Measurements from ENCODE around the gene OMP.
"Not testable (repeated sequence)": the region's sequence is repeated elsewhere in the genome, so short reads cannot be mapped to it uniquely, and the experiment has no call there.

Gene OMP

GRCh38 chr11:77102246-77103210 is at the start of gene OMP:
OMP (plus strand) TSS chr11:77102840; CDS start chr11:77102840, 0 bp downstream.
- FAIRE-seq: no peak
- no peak for DNase-seq (ENCODE audit: extremely low spot score, insufficient read length, low read depth)

GRCh38 chr11:77053217-77054015 is 49.2 kb upstream of the OMP start:
- DNase-seq (ENCODE audit: extremely low spot score, insufficient read length, low read depth): no peak
- FAIRE-seq: no peak

- no peak for FAIRE-seq
Measured at GRCh38 chr11:77054084-77054483, 48.6 kb upstream of the OMP start.

GRCh38 chr11:77055101-77055561 is 47.5 kb upstream of the OMP start:
- DNase-seq (ENCODE audit: extremely low spot score, insufficient read length, low read depth): no peak
- no peak for FAIRE-seq

More at GRCh38 chr11:77054084-77054483, 48.6 kb upstream of the OMP start:
- no peak for DNase-seq (ENCODE audit: extremely low spot score, insufficient read length, low read depth)

GRCh38 chr11:77055913-77056312 is 46.7 kb upstream of the OMP start:
- DNase-seq (ENCODE audit: extremely low spot score, insufficient read length, low read depth) (no peak), FAIRE-seq (no peak)

GRCh38 chr11:77056814-77057402 is 45.7 kb upstream of the OMP start:
- DNase-seq (ENCODE audit: extremely low spot score, insufficient read length, low read depth) (no peak), FAIRE-seq (no peak)

- DNase-seq (ENCODE audit: extremely low spot score, insufficient read length, low read depth): no peak
- FAIRE-seq: no peak
Measured at GRCh38 chr11:77057938-77058474, 44.6 kb upstream of the OMP start.

GRCh38 chr11:77058900-77059299 is 43.7 kb upstream of the OMP start:
- DNase-seq (ENCODE audit: extremely low spot score, insufficient read length, low read depth) (no peak), FAIRE-seq (no peak)

GRCh38 chr11:77059806-77060205 is 42.8 kb upstream of the OMP start:
- FAIRE-seq (no peak), DNase-seq (ENCODE audit: extremely low spot score, insufficient read length, low read depth) (no peak)

GRCh38 chr11:77060234-77060633 is 42.4 kb upstream of the OMP start:
- FAIRE-seq: no peak
- DNase-seq (ENCODE audit: extremely low spot score, insufficient read length, low read depth): no peak

- not testable (repeated sequence) for DNase-seq (ENCODE audit: extremely low spot score, insufficient read length, low read depth); FAIRE-seq
Measured at GRCh38 chr11:77061258-77061657, 41.4 kb upstream of the OMP start.

GRCh38 chr11:77062924-77063323 is 39.7 kb upstream of the OMP start:
- no peak for FAIRE-seq
- no peak for DNase-seq (ENCODE audit: extremely low spot score, insufficient read length, low read depth)

- FAIRE-seq (no peak), DNase-seq (ENCODE audit: extremely low spot score, insufficient read length, low read depth) (no peak)
Measured at GRCh38 chr11:77063407-77063806, 39.2 kb upstream of the OMP start.

- FAIRE-seq (no peak), DNase-seq (ENCODE audit: extremely low spot score, insufficient read length, low read depth) (no peak)
Measured at GRCh38 chr11:77063861-77064260, 38.8 kb upstream of the OMP start.

GRCh38 chr11:77064648-77065217 is 37.9 kb upstream of the OMP start:
- DNase-seq (ENCODE audit: extremely low spot score, insufficient read length, low read depth): no peak
- FAIRE-seq: no peak

GRCh38 chr11:77065878-77066228 is 36.8 kb upstream of the OMP start:
- FAIRE-seq (no peak), DNase-seq (ENCODE audit: extremely low spot score, insufficient read length, low read depth) (no peak)

GRCh38 chr11:77066229-77067042 is 36.2 kb upstream of the OMP start, which contains the start of gene CAPN5:
CAPN5 (plus strand) TSS chr11:77066971; CDS start chr11:77084887, 17,916 bp downstream.
- peak; percentile 89 for FAIRE-seq
- DNase-seq (ENCODE audit: extremely low spot score, insufficient read length, low read depth): peak; percentile 92

- no peak for FAIRE-seq
- DNase-seq (ENCODE audit: extremely low spot score, insufficient read length, low read depth): no peak
Measured at GRCh38 chr11:77067861-77068443, 34.7 kb upstream of the OMP start.
